ENCODE results near the gene ADAP1. TPM values are rescaled to one million over a fixed set of nuclear protein-coding genes. Genes with fewer than 3 reads are reported as not detected.

Gene ADAP1
- total and polyA plus RNA-seq, 11 donors = 3.1 to 16.5 (median 12.0) TPM

- TF ChIP-seq POLR2A (IDR thresholded peaks at IDR 0.05) = no peak
- TF ChIP-seq CTCF (IDR thresholded peaks at IDR 0.05) = no peak
- DNase-seq (no peak), ATAC-seq (no peak)
- peaks cover 0 to 40% (median 25%) of the 10 kb centered on the region in 9 donors for H3K36me3 ChIP-seq
- H3K27me3 ChIP-seq = no peaks in the 10 kb centered on the region
- intact Hi-C loops (cut with DNase I) = loop anchor here in 6 of 10 donors (10.0 kb wide), 3 partner anchors 139 to 179 kb away; a partner anchor contains a TSS
- H3K27ac ChIP-seq = no peak overlapping the region
- 86 to 95% (median 88%) methylated on average over 7 to 38 of the region's 38 CpGs for WGBS, 4 donors
- H3K9me3 ChIP-seq = no peaks in the 10 kb centered on the region
- H3K4me1 ChIP-seq = peaks cover 0 to 14% (median 5%) of the 10 kb centered on the region in 12 donors
- no peak overlapping the region for H3K4me3 ChIP-seq
Observed at GRCh38 chr7:996079-996872, 41.8 kb upstream of the ADAP1 start.

- no peaks in the 10 kb centered on the region for H3K27me3 ChIP-seq
- H3K4me1 ChIP-seq = peaks cover 0 to 19% (median 5%) of the 10 kb centered on the region in 12 donors
- no peak overlapping the region for H3K4me3 ChIP-seq
- intact Hi-C loops (cut with DNase I) = loop anchor here in 6 of 10 donors (10.0 kb wide), 3 partner anchors 139 to 179 kb away; a partner anchor contains a TSS
- DNase-seq = no peak
- no peaks in the 10 kb centered on the region for H3K9me3 ChIP-seq
- H3K36me3 ChIP-seq = peaks cover 0 to 37% (median 25%) of the 10 kb centered on the region in 9 donors
- TF ChIP-seq CTCF (IDR thresholded peaks at IDR 0.05) = no peak
- no peak for TF ChIP-seq POLR2A (IDR thresholded peaks at IDR 0.05)
- ATAC-seq = no peak
- H3K27ac ChIP-seq = no peak overlapping the region
- WGBS, 4 donors = 90 to 100% (median 92%) methylated on average over 1 to 14 of the region's 14 CpGs
Observed at GRCh38 chr7:995571-995970, 41.1 kb upstream of the ADAP1 start.

GRCh38 chr7:994592-995308 is 40.3 kb upstream of the ADAP1 start:
- Histone ChIP-seq H3K27ac (no peak overlapping the region), H3K27me3 (no peaks in the 10 kb centered on the region), H3K9me3 (no peaks in the 10 kb centered on the region), H3K4me1 (peaks cover 0 to 19% (median 5%) of the 10 kb centered on the region in 12 donors), H3K36me3 (peaks cover 0 to 30% (median 25%) of the 10 kb centered on the region in 9 donors), H3K4me3 (no peak overlapping the region)
- intact Hi-C loops (cut with DNase I) = loop anchor here in 8 of 10 donors (5.0 to 10.0 kb wide), 5 partner anchors 140 to 183 kb away; a partner anchor contains a TSS
- TF ChIP-seq POLR2A (IDR thresholded peaks at IDR 0.05) = no peak
- peak in 1 of 5 donors; percentile 71 for DNase-seq
- WGBS, 4 donors = 73 to 84% (median 81%) methylated on average over 20 to 28 of the region's 28 CpGs
- ATAC-seq = no peak

- H3K27ac ChIP-seq = no peak overlapping the region
- TF ChIP-seq POLR2A (IDR thresholded peaks at IDR 0.05) (no peak), CTCF (IDR thresholded peaks at IDR 0.05) (peak; percentile 99 to 100 (median 100))
- H3K4me3 ChIP-seq = no peak overlapping the region
- ATAC-seq (peak; percentile 93 to 99 (median 97)), DNase-seq (peak; percentile 97 to 99 (median 97))
- H3K4me1 ChIP-seq = peaks cover 0 to 29% (median 9%) of the 10 kb centered on the region in 12 donors
- H3K27me3 ChIP-seq = peaks cover 0 to 10% (median 7%) of the 10 kb centered on the region in 9 donors
- peaks cover 0 to 19% (median 10%) of the 10 kb centered on the region in 9 donors for H3K36me3 ChIP-seq
- no peaks in the 10 kb centered on the region for H3K9me3 ChIP-seq
- intact Hi-C loops (cut with DNase I) = loop anchor here (1.0 to 10.0 kb wide), 9 partner anchors 34 to 184 kb away; a partner anchor contains a TSS
- 22 to 38% (median 24%) methylated on average over 17 to 34 of the region's 34 CpGs for WGBS, 4 donors
Observed at GRCh38 chr7:992709-993607, 38.5 kb upstream of the ADAP1 start.

Data from heart left ventricle (tissue), 16 donors.